Measurements from ENCODE around the gene DOCK2. TPM values are rescaled to one million over a fixed set of nuclear protein-coding genes. Genes with fewer than 3 reads are reported as not detected.

Gene DOCK2
- polyA plus RNA-seq, 1 of the 3 experiments (the other 2 are of a cell fraction), result 3.8 TPM

DNA sequence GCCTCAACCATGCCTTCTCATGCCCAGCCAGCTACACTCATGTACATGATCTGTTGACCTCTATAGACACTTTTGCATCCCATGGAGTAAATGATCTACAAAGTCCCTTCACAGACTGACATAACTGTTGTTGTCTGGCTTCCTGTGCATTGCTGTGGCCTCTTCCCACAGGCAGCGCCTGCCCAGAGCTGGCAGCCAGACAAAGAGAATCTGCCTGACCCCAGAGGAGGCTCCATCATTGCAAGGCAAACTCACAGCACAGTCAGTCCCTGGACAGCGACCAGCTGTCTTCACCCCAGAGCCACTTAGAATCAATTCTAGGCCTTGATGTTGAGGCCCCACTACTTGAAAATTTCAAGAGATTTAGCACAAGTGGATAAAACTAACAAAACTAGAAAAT, 277.7 kb downstream of the DOCK2 start:
- H3K27ac ChIP-seq (ENCODE audit: low read depth in 2 of 2, low read length in 1 of 2), result no peak overlapping the region
- no peak for DNase-seq
- peaks cover 0 to 6% of the 10 kb centered on the region in 2 experiments for H3K36me3 ChIP-seq (replicated peaks in 1 of 2; ENCODE audit: control insufficient read depth in 1 of 2, insufficient read depth in 2 of 2, low read length in 1 of 2)
- no peaks in the 10 kb centered on the region; a peak in 1 of 4 replicates for H3K4me1 ChIP-seq (ENCODE audit: control insufficient read depth in 1 of 2, insufficient read depth in 2 of 2, low read depth in 1 of 2, low read length in 1 of 2)
- peaks cover 36% of the 10 kb centered on the region for H3K79me2 ChIP-seq (ENCODE audit: insufficient read depth)
- no peaks in the 10 kb centered on the region for H3K27me3 ChIP-seq (ENCODE audit: insufficient read depth)
- no peak overlapping the region for H3K9ac ChIP-seq
- no peak for TF ChIP-seq RFX5 (IDR thresholded peaks at IDR 0.05; ENCODE audit: low read length)
- TF ChIP-seq, protein P1, sequence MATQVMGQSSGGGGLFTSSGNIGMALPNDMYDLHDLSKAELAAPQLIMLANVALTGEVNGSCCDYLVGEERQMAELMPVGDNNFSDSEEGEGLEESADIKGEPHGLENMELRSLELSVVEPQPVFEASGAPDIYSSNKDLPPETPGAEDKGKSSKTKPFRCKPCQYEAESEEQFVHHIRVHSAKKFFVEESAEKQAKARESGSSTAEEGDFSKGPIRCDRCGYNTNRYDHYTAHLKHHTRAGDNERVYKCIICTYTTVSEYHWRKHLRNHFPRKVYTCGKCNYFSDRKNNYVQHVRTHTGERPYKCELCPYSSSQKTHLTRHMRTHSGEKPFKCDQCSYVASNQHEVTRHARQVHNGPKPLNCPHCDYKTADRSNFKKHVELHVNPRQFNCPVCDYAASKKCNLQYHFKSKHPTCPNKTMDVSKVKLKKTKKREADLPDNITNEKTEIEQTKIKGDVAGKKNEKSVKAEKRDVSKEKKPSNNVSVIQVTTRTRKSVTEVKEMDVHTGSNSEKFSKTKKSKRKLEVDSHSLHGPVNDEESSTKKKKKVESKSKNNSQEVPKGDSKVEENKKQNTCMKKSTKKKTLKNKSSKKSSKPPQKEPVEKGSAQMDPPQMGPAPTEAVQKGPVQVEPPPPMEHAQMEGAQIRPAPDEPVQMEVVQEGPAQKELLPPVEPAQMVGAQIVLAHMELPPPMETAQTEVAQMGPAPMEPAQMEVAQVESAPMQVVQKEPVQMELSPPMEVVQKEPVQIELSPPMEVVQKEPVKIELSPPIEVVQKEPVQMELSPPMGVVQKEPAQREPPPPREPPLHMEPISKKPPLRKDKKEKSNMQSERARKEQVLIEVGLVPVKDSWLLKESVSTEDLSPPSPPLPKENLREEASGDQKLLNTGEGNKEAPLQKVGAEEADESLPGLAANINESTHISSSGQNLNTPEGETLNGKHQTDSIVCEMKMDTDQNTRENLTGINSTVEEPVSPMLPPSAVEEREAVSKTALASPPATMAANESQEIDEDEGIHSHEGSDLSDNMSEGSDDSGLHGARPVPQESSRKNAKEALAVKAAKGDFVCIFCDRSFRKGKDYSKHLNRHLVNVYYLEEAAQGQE (IDR thresholded peaks at IDR 0.05; ENCODE audit: low read depth, low read length), result peak; percentile 96
- H3K9me2 ChIP-seq, result no peaks in the 10 kb centered on the region
- POLR2A ChIA-PET, result no interaction called here
- H3K4me3 ChIP-seq (ENCODE audit: low read depth in 2 of 2, low read length in 1 of 2), result no peak overlapping the region
- H3F3A ChIP-seq (replicated peaks; ENCODE audit: insufficient read depth), result no peaks in the 10 kb centered on the region
- CTCF ChIA-PET, result no interaction called here
- H3K9me3 ChIP-seq, result no peaks in the 10 kb centered on the region
- H3K4me2 ChIP-seq, result no peak overlapping the region
- no peak overlapping the region for H2AFZ ChIP-seq (ENCODE audit: low read depth)
- H4K20me1 ChIP-seq (ENCODE audit: insufficient read depth), result no peaks in the 10 kb centered on the region
- WGBS (ENCODE audit: low lambda C conversion rate), result 92% methylated on average over 1 of the region's 2 CpGs

- no peak for DNase-seq
- Histone ChIP-seq H3K9me2 (no peaks in the 10 kb centered on the region), H3K9me3 (no peaks in the 10 kb centered on the region), H3K27me3 (ENCODE audit: insufficient read depth) (no peaks in the 10 kb centered on the region), H4K20me1 (ENCODE audit: insufficient read depth) (no peaks in the 10 kb centered on the region), H3F3A (replicated peaks; ENCODE audit: insufficient read depth) (no peaks in the 10 kb centered on the region), H3K36me3 (replicated peaks in 1 of 2; ENCODE audit: control insufficient read depth in 1 of 2, insufficient read depth in 2 of 2, low read length in 1 of 2) (peaks cover 0 to 7% of the 10 kb centered on the region in 2 experiments), H3K9ac (no peak overlapping the region), H3K4me2 (no peak overlapping the region), H2AFZ (ENCODE audit: low read depth) (no peak overlapping the region), H3K4me3 (ENCODE audit: low read depth in 2 of 2, low read length in 1 of 2) (no peak overlapping the region), H3K27ac (ENCODE audit: low read depth in 2 of 2, low read length in 1 of 2) (no peak overlapping the region), H3K79me2 (ENCODE audit: insufficient read depth) (peaks cover 39% of the 10 kb centered on the region), H3K4me1 (ENCODE audit: control insufficient read depth in 1 of 2, insufficient read depth in 2 of 2, low read depth in 1 of 2, low read length in 1 of 2) (peaks cover 0 to 11% of the 10 kb centered on the region in 2 experiments; a peak in 3 of 4 replicates)
- CTCF ChIA-PET, result interaction anchor here (0.6 to 1.5 kb wide), 4 partner anchors 16 to 63 kb away, joined by 3 to 7 read pairs (median 4); partner anchors contain the start of gene INSYN2B
- TF ChIP-seq, protein P2, sequence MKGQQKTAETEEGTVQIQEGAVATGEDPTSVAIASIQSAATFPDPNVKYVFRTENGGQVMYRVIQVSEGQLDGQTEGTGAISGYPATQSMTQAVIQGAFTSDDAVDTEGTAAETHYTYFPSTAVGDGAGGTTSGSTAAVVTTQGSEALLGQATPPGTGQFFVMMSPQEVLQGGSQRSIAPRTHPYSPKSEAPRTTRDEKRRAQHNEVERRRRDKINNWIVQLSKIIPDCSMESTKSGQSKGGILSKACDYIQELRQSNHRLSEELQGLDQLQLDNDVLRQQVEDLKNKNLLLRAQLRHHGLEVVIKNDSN (IDR thresholded peaks at IDR 0.05; ENCODE audit: borderline replicate concordance, low read depth), result no peak
- no peak for TF ChIP-seq TAF1 (IDR thresholded peaks at IDR 0.05; ENCODE audit: borderline replicate concordance, low read depth, low read length)
- no peak for TF ChIP-seq TCF12 (IDR thresholded peaks at IDR 0.05)
- TF ChIP-seq TEAD4 (IDR thresholded peaks at IDR 0.05; ENCODE audit: borderline replicate concordance, insufficient read depth), result no peak
- TF ChIP-seq, protein P3, sequence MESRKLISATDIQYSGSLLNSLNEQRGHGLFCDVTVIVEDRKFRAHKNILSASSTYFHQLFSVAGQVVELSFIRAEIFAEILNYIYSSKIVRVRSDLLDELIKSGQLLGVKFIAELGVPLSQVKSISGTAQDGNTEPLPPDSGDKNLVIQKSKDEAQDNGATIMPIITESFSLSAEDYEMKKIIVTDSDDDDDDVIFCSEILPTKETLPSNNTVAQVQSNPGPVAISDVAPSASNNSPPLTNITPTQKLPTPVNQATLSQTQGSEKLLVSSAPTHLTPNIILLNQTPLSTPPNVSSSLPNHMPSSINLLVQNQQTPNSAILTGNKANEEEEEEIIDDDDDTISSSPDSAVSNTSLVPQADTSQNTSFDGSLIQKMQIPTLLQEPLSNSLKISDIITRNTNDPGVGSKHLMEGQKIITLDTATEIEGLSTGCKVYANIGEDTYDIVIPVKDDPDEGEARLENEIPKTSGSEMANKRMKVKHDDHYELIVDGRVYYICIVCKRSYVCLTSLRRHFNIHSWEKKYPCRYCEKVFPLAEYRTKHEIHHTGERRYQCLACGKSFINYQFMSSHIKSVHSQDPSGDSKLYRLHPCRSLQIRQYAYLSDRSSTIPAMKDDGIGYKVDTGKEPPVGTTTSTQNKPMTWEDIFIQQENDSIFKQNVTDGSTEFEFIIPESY (IDR thresholded peaks at IDR 0.05; ENCODE audit: borderline replicate concordance, low read depth), result no peak
- no peak for TF ChIP-seq RXRA (IDR thresholded peaks at IDR 0.05; ENCODE audit: borderline replicate concordance, low read depth)
- TF ChIP-seq, protein P4, sequence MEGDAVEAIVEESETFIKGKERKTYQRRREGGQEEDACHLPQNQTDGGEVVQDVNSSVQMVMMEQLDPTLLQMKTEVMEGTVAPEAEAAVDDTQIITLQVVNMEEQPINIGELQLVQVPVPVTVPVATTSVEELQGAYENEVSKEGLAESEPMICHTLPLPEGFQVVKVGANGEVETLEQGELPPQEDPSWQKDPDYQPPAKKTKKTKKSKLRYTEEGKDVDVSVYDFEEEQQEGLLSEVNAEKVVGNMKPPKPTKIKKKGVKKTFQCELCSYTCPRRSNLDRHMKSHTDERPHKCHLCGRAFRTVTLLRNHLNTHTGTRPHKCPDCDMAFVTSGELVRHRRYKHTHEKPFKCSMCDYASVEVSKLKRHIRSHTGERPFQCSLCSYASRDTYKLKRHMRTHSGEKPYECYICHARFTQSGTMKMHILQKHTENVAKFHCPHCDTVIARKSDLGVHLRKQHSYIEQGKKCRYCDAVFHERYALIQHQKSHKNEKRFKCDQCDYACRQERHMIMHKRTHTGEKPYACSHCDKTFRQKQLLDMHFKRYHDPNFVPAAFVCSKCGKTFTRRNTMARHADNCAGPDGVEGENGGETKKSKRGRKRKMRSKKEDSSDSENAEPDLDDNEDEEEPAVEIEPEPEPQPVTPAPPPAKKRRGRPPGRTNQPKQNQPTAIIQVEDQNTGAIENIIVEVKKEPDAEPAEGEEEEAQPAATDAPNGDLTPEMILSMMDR (IDR thresholded peaks at IDR 0.05), result no peak
- 95% methylated on average over 2 of the region's 2 CpGs for WGBS (ENCODE audit: low lambda C conversion rate)
- POLR2A ChIA-PET, result no interaction called here
Observed at GRCh38 chr5:169917500-169917899, 280.4 kb downstream of the DOCK2 start.

All from SK-N-SH (cell line).